Measurements from ENCODE around the gene ZFYVE28. TPM values are rescaled to one million over a fixed set of nuclear protein-coding genes. Genes with fewer than 3 reads are reported as not detected.

Gene ZFYVE28
- total and polyA plus RNA-seq, 10 of the 15 experiments (the other 5 are each of a cell fraction or from before 2014, with no cell fraction given): 0.06 to 1.9 (median 0.22) TPM; not detected in 1

GRCh38 chr4:2284934-2285612 lies 133.4 kb downstream of the ZFYVE28 start:
- Histone ChIP-seq H3K9ac (ENCODE audit: control insufficient read depth, insufficient read depth, low read length) (no peak overlapping the region), H3K4me3 (no peak overlapping the region), H3K27me3 (replicated peaks in 1 of 2; ENCODE audit: control insufficient read depth in 2 of 2, insufficient read depth in 2 of 2, low read length in 1 of 2) (no peaks in the 10 kb centered on the region), H2AFZ (ENCODE audit: control insufficient read depth, low read depth, low read length) (no peak overlapping the region), H3K4me2 (ENCODE audit: control insufficient read depth, insufficient read depth) (no peak overlapping the region), H3K9me3 (replicated peaks; ENCODE audit: control insufficient read depth, insufficient read depth, low read length) (no peaks in the 10 kb centered on the region), H3K4me1 (ENCODE audit: control insufficient read depth, insufficient read depth, low read length) (peaks cover 7% of the 10 kb centered on the region), H4K20me1 (ENCODE audit: control insufficient read depth, insufficient read depth) (no peaks in the 10 kb centered on the region), H3K79me2 (ENCODE audit: control insufficient read depth, insufficient read depth, low read length) (no peaks in the 10 kb centered on the region), H3K36me3 (ENCODE audit: control insufficient read depth in 2 of 2, insufficient read depth in 2 of 2, low read length in 1 of 2) (no peaks in the 10 kb centered on the region), H3K27ac (ENCODE audit: control insufficient read depth, insufficient read depth) (no peak overlapping the region)
- CTCF ChIA-PET: no interaction called here
- RAD21 ChIA-PET (ENCODE audit: unreplicated experiment): no interaction called here
- in situ Hi-C loops (cut with MboI) (no loop called here), intact Hi-C loops (cut with micrococcal nuclease; ENCODE audit: unreplicated experiment) (no loop called here)
- DNase-seq (ENCODE audit: low read depth, low spot score) (no peak), FAIRE-seq (no peak), ATAC-seq (no peak)
- POLR2A ChIA-PET: no interaction called here
- SMC1A ChIA-PET (ENCODE audit: uncharacterized antibody, unreplicated experiment): no interaction called here
- WGBS (ENCODE audit: insufficient coverage, insufficient replicate concordance, low lambda C conversion rate, missing lambda C conversion rate): 56% methylated on average over 15 of the region's 15 CpGs
- no TSS peak for BruUV-seq (replicated peaks)
- TF ChIP-seq EP300 (IDR thresholded peaks at IDR 0.05; ENCODE audit: borderline replicate concordance in 1 of 2, control insufficient read depth in 1 of 2, low read depth in 2 of 2, low read length in 2 of 2): no peak
- TF ChIP-seq RELB (IDR thresholded peaks at IDR 0.05; ENCODE audit: low read depth): no peak
- no peak for TF ChIP-seq MEF2B (IDR thresholded peaks at IDR 0.05; ENCODE audit: partially characterized antibody, poor library complexity, severe bottlenecking)
- no peak for TF ChIP-seq WRNIP1 (IDR thresholded peaks at IDR 0.05; ENCODE audit: borderline replicate concordance, low read depth, low read length)
- TF ChIP-seq IKZF1 (conservative IDR thresholded peaks at IDR 0.05): no peak
- no peak for TF ChIP-seq MEF2A (IDR thresholded peaks at IDR 0.05; ENCODE audit: insufficient read depth, low read depth, low read length)

Data from GM12878 (cell line).